ENCODE measurements around the gene TMOD2. TPM values are rescaled to one million over a fixed set of nuclear protein-coding genes. Genes with fewer than 3 reads are reported as not detected.

The TMOD2 gene
- total RNA-seq, 2 donors from 2014 or later, result 2.4 to 8.9 TPM

- Histone ChIP-seq H3K4me3 (peak overlapping the region in 1 of 2 donors; percentile 19), H3K36me3 (no peaks in the 10 kb centered on the region), H3K9me3 (no peaks in the 10 kb centered on the region), H3K27ac (peak overlapping the region; percentile 47 to 65), H3K27me3 (replicated peaks; ENCODE audit: insufficient read depth) (no peaks in the 10 kb centered on the region), H3K4me1 (replicated peaks) (no peaks in the 10 kb centered on the region)
- intact Hi-C loops (cut with DNase I), result no loop called here
- peak; percentile 22 for DNase-seq (ENCODE audit: low spot score)
- TF ChIP-seq POLR2AphosphoS5 (IDR thresholded peaks at IDR 0.05) (peak; percentile 53), CTCF (IDR thresholded peaks at IDR 0.05) (no peak)
- WGBS, result 11% methylated on average over 5 of the region's 5 CpGs
Measured at GRCh38 chr15:51708013-51708412, 43.4 kb upstream of the TMOD2 start.

- TF ChIP-seq POLR2AphosphoS5 (IDR thresholded peaks at IDR 0.05) (no peak), CTCF (IDR thresholded peaks at IDR 0.05) (no peak), POLR2A (IDR thresholded peaks at IDR 0.05) (no peak)
- no peaks in the 10 kb centered on the region for H3K9me3 ChIP-seq
Measured at GRCh38 chr15:51709031-51709430, 42.4 kb upstream of the TMOD2 start.

GRCh38 chr15:51714162-51714561 lies 37.2 kb upstream of the TMOD2 start:
- no peak for DNase-seq (ENCODE audit: low spot score)
- Histone ChIP-seq H3K9me3 (no peaks in the 10 kb centered on the region), H3K4me1 (replicated peaks) (no peaks in the 10 kb centered on the region), H3K27me3 (replicated peaks; ENCODE audit: insufficient read depth) (no peaks in the 10 kb centered on the region), H3K27ac (no peak overlapping the region), H3K4me3 (no peak overlapping the region), H3K36me3 (no peaks in the 10 kb centered on the region)
- intact Hi-C loops (cut with DNase I), result no loop called here
- WGBS, result 63% methylated on average over 1 of the region's 1 CpG
- TF ChIP-seq POLR2AphosphoS5 (IDR thresholded peaks at IDR 0.05), result no peak
- TF ChIP-seq POLR2A (IDR thresholded peaks at IDR 0.05), result no peak
- no peak for TF ChIP-seq CTCF (IDR thresholded peaks at IDR 0.05)

More at GRCh38 chr15:51709031-51709430, 42.4 kb upstream of the TMOD2 start:
- Histone ChIP-seq H3K4me1 (replicated peaks) (no peaks in the 10 kb centered on the region), H3K36me3 (no peaks in the 10 kb centered on the region), H3K27ac (peak overlapping the region in 1 of 2 donors; percentile 65), H3K4me3 (no peak overlapping the region), H3K27me3 (replicated peaks; ENCODE audit: insufficient read depth) (no peaks in the 10 kb centered on the region)
- WGBS, result 83% methylated on average over 5 of the region's 5 CpGs
- intact Hi-C loops (cut with DNase I), result no loop called here
- DNase-seq (ENCODE audit: low spot score), result no peak

- Histone ChIP-seq H3K36me3 (no peaks in the 10 kb centered on the region), H3K9me3 (no peaks in the 10 kb centered on the region), H3K27me3 (replicated peaks; ENCODE audit: insufficient read depth) (no peaks in the 10 kb centered on the region), H3K4me1 (replicated peaks) (no peaks in the 10 kb centered on the region), H3K4me3 (no peak overlapping the region), H3K27ac (no peak overlapping the region)
- 95% methylated on average over 1 of the region's 1 CpG for WGBS
- intact Hi-C loops (cut with DNase I), result no loop called here
- DNase-seq (ENCODE audit: low spot score), result no peak
- TF ChIP-seq POLR2A (IDR thresholded peaks at IDR 0.05), result no peak
- TF ChIP-seq CTCF (IDR thresholded peaks at IDR 0.05), result no peak
- TF ChIP-seq POLR2AphosphoS5 (IDR thresholded peaks at IDR 0.05), result no peak
Measured at GRCh38 chr15:51714911-51715310, 36.5 kb upstream of the TMOD2 start.

- H3K27me3 ChIP-seq (replicated peaks; ENCODE audit: insufficient read depth), result no peaks in the 10 kb centered on the region
- H3K27ac ChIP-seq, result no peak overlapping the region
- no peaks in the 10 kb centered on the region for H3K9me3 ChIP-seq
- WGBS, result 42% methylated on average over 4 of the region's 4 CpGs
- no peak for DNase-seq (ENCODE audit: low spot score)
- intact Hi-C loops (cut with DNase I), result no loop called here
- TF ChIP-seq POLR2A (IDR thresholded peaks at IDR 0.05) (no peak), POLR2AphosphoS5 (IDR thresholded peaks at IDR 0.05) (no peak), CTCF (IDR thresholded peaks at IDR 0.05) (no peak)
- no peak overlapping the region for H3K4me3 ChIP-seq
- no peaks in the 10 kb centered on the region for H3K36me3 ChIP-seq
- H3K4me1 ChIP-seq (replicated peaks), result no peaks in the 10 kb centered on the region
Measured at GRCh38 chr15:51718219-51718618, 33.2 kb upstream of the TMOD2 start.
